ENCODE measurements around the gene WWC2. TPM values are rescaled to one million over a fixed set of nuclear protein-coding genes. Genes with fewer than 3 reads are reported as not detected.

Gene WWC2
- total RNA-seq, 1 experiment from 2014 or later: 126 TPM

DNA sequence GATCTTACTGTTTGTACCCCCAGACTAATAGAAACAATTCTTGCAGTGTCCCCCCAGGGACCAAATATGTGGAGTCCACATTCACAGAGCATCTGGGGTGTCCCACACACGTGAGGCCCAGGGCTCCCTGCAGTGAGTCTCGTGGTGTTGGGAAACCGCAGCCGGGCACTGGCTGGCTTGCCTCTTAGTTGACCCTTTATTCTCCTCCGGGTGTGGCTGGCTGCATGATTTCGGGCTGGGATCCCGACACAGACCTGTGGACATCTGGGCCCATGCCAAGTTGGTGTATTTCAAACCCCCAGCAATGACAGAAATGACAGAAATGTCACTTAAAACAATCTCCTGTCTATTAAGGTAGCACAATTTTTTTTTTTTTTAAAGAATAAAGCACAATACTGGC is 238.8 kb downstream of the WWC2 start (continued):
- TF ChIP-seq, protein P1, sequence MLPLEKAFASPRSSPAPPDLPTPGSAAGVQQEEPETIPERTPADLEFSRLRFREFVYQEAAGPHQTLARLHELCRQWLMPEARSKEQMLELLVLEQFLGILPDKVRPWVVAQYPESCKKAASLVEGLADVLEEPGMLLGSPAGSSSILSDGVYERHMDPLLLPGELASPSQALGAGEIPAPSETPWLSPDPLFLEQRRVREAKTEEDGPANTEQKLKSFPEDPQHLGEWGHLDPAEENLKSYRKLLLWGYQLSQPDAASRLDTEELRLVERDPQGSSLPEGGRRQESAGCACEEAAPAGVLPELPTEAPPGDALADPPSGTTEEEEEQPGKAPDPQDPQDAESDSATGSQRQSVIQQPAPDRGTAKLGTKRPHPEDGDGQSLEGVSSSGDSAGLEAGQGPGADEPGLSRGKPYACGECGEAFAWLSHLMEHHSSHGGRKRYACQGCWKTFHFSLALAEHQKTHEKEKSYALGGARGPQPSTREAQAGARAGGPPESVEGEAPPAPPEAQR (CRISPR knock-in tag; IDR thresholded peaks at IDR 0.05): no peak

DNA sequence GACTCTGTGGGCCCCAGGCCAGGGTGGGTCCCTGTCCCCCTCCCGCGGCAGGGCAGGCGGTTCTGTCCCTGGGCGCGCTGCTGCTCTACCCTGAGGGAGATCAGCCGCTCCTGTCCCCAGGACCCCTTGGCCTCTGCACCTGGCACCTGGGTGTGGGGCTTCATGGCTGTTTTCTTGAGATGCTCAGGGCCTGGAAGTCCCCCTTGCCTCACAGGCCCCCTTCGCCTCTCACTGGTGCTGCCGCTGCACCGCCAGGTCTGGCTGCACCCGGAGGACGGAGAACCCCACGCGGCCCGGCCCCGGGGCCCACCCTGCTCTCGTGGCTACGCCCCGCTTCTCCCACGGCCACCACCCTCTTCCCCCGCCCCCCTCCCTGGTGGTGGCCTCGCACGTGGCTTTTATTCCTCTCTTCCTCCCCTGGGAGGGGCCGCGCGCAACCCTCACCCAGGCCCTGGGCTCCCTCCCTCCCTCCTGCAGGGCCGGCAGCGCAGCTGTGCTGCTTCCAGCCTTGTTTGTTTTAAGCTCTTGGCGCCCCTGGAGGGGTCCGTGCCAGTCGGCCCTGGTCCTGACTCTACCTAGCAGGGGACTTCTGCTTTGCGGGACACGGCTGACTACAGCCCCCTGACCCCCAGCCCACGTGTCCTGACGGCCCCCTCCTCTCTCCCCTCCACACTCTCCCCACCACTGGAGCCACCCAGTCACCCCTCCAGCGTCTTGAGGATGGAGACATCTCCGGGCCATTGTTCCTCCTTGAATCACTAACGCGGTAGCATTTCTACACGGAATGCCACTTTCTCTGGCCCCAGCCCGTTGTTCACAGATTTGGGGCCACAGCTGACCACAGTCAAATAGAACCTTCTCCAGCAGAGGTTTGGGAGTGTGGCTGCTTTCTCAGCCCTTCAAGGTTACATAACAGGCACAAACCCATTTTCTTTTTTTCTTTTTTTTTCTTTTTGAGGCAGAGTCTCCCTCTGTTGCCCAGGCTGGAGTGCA is 243.8 kb downstream of the WWC2 start:
- no peak for DNase-seq (ENCODE audit: low spot score)
- Mint-ChIP-seq H3K4me1 (0 out of 2 replicates have a peak, but pooled peaks cover 4% of the 10 kb centered on the region), H3K9me3 (no peaks in the 10 kb centered on the region; the same call in 1 of the 2 replicates), H3K27ac (no peak overlapping the region), H3K4me3 (no peak overlapping the region), H3K27me3 (ENCODE audit: low read depth) (no peaks in the 10 kb centered on the region), H3K36me3 (no peaks in the 10 kb centered on the region)
- CTCF ChIA-PET: no interaction called here
- ATAC-seq: peak; percentile 51
- TF ChIP-seq, protein P2, sequence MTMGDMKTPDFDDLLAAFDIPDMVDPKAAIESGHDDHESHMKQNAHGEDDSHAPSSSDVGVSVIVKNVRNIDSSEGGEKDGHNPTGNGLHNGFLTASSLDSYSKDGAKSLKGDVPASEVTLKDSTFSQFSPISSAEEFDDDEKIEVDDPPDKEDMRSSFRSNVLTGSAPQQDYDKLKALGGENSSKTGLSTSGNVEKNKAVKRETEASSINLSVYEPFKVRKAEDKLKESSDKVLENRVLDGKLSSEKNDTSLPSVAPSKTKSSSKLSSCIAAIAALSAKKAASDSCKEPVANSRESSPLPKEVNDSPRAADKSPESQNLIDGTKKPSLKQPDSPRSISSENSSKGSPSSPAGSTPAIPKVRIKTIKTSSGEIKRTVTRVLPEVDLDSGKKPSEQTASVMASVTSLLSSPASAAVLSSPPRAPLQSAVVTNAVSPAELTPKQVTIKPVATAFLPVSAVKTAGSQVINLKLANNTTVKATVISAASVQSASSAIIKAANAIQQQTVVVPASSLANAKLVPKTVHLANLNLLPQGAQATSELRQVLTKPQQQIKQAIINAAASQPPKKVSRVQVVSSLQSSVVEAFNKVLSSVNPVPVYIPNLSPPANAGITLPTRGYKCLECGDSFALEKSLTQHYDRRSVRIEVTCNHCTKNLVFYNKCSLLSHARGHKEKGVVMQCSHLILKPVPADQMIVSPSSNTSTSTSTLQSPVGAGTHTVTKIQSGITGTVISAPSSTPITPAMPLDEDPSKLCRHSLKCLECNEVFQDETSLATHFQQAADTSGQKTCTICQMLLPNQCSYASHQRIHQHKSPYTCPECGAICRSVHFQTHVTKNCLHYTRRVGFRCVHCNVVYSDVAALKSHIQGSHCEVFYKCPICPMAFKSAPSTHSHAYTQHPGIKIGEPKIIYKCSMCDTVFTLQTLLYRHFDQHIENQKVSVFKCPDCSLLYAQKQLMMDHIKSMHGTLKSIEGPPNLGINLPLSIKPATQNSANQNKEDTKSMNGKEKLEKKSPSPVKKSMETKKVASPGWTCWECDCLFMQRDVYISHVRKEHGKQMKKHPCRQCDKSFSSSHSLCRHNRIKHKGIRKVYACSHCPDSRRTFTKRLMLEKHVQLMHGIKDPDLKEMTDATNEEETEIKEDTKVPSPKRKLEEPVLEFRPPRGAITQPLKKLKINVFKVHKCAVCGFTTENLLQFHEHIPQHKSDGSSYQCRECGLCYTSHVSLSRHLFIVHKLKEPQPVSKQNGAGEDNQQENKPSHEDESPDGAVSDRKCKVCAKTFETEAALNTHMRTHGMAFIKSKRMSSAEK (CRISPR knock-in tag; IDR thresholded peaks at IDR 0.05; ENCODE audit: borderline replicate concordance): no peak
- TF ChIP-seq, protein P3, sequence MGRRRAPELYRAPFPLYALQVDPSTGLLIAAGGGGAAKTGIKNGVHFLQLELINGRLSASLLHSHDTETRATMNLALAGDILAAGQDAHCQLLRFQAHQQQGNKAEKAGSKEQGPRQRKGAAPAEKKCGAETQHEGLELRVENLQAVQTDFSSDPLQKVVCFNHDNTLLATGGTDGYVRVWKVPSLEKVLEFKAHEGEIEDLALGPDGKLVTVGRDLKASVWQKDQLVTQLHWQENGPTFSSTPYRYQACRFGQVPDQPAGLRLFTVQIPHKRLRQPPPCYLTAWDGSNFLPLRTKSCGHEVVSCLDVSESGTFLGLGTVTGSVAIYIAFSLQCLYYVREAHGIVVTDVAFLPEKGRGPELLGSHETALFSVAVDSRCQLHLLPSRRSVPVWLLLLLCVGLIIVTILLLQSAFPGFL (CRISPR knock-in tag; IDR thresholded peaks at IDR 0.05; ENCODE audit: borderline replicate concordance): no peak
- TF ChIP-seq TCF7 (CRISPR knock-in tag; IDR thresholded peaks at IDR 0.05; ENCODE audit: low read depth): no peak
- TF ChIP-seq ZNF416 (CRISPR knock-in tag; IDR thresholded peaks at IDR 0.05): no peak
- TF ChIP-seq TP53 (CRISPR knock-in tag; IDR thresholded peaks at IDR 0.05): no peak
- TF ChIP-seq, protein P4, sequence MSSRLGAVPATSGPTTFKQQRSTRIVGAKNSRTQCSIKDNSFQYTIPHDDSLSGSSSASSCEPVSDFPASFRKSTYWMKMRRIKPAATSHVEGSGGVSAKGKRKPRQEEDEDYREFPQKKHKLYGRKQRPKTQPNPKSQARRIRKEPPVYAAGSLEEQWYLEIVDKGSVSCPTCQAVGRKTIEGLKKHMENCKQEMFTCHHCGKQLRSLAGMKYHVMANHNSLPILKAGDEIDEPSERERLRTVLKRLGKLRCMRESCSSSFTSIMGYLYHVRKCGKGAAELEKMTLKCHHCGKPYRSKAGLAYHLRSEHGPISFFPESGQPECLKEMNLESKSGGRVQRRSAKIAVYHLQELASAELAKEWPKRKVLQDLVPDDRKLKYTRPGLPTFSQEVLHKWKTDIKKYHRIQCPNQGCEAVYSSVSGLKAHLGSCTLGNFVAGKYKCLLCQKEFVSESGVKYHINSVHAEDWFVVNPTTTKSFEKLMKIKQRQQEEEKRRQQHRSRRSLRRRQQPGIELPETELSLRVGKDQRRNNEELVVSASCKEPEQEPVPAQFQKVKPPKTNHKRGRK (CRISPR knock-in tag; IDR thresholded peaks at IDR 0.05; ENCODE audit: borderline replicate concordance): no peak
- TF ChIP-seq NR2C2 (CRISPR knock-in tag; IDR thresholded peaks at IDR 0.05): no peak
- no peak for TF ChIP-seq ZNF396 (CRISPR knock-in tag; IDR thresholded peaks at IDR 0.05; ENCODE audit: borderline replicate concordance)
- no peak for TF ChIP-seq ZNF263 (CRISPR knock-in tag; IDR thresholded peaks at IDR 0.05; ENCODE audit: low read depth)
- TF ChIP-seq GRHL2 (CRISPR knock-in tag; IDR thresholded peaks at IDR 0.05; ENCODE audit: insufficient replicate concordance, severe bottlenecking): no peak
- TF ChIP-seq, protein P5, sequence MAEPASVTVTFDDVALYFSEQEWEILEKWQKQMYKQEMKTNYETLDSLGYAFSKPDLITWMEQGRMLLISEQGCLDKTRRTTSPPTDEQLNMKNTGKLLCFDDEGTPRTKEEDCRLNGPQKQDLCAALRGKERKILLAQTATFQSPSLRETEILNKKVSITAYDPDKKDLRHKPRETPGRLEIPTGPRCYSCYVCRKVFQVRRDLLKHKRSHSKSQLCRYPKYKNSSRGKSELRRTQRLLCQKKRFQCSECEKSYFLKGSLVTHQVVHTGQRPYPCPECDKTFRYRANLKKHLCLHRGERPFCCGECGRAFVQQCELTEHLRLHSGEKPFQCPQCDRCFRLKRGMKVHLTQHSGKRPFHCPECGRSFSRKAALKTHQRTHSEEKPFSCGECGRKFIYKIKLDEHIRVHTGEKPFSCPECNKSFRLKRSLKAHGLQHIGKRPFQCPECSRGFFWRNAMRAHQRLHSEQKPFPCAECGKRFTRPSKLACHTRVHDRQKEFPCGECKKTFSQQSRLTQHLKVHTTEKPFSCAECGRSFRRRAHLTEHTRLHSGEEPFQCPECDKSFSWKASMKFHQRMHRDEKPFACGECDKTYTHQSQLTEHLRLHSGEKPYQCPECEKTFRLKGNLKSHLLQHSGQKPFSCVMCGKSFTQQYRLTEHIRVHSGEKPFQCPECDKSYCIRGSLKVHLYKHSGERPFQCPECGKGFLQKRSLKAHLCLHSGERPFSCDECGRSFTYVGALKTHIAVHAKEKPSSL (CRISPR knock-in tag; conservative IDR thresholded peaks at IDR 0.05): no peak
- POLR2A ChIA-PET: no interaction called here
